T-cell (primary cell): ENCODE data around the gene CARD18. TPM values are rescaled to one million over a fixed set of nuclear protein-coding genes. Genes with fewer than 3 reads are reported as not detected.

Experiments
- ATAC-seq, 4 experiments: fragments of 200-7000 bp in 3 of 4; fragments of 150-1000 bp in 1 of 4; cut with Tn5 transposase; replicated peaks in 1 of 4; 1 replicate in 3 of 4; 2 replicates in 1 of 4; pipeline ENCODE4 v1.10.0; 2021; ENCODE audit warnings: moderate library complexity in 3 of 4, mild to moderate bottlenecking in 2 of 4, moderate number of reproducible peaks in 1 of 4
- CTCF ChIA-PET, 2 donors: fragments of 300-600 bp; sonication (Branson Sonifier 250); formaldehyde crosslinking; loops; one replicate each; lab custom pipeline; 2022; ENCODE audit warnings: antibody characterized with exemption in 2 of 2; lab: Charles Lee
- POLR2A ChIA-PET, 2 donors: fragments of 300-600 bp; sonication (Branson Sonifier 250); formaldehyde crosslinking; loops; one replicate each; lab custom pipeline; 2022; ENCODE audit warnings: antibody characterized with exemption in 2 of 2; lab: Charles Lee
- DNase-seq, 35 experiments: peaks; one replicate each; pipeline versions ENCODE4 v3.0.0 to v3.0.0-alpha.2; 2013 to 2023
- H3K27ac ChIP-seq: one replicate; pipeline ENCODE4 v1.5.1; 2013; ENCODE audit warnings: low read length
- H3K27me3 ChIP-seq, 2 experiments: replicated peaks in 1 of 2; 1 replicate in 1 of 2; 2 replicates in 1 of 2; pipeline versions ENCODE4 v1.6.1 to v1.7.0; 2013; ENCODE audit warnings: low read length in 1 of 2, mixed read lengths in 1 of 2; ENCODE audit not compliant: control insufficient read depth in 2 of 2, insufficient read depth in 2 of 2; ENCODE audit errors: extremely low read depth in 1 of 2
- H3K36me3 ChIP-seq, 2 donors: 1 replicate in 1 of 2; 2 replicates in 1 of 2; pipeline versions ENCODE4 v1.6.1 to v1.7.0; 2013; ENCODE audit warnings: low read length in 1 of 2; ENCODE audit not compliant: control insufficient read depth in 2 of 2, insufficient read depth in 1 of 2; ENCODE audit errors: extremely low read depth in 1 of 2
- H3K4me1 ChIP-seq, 2 experiments: 1 replicate in 1 of 2; 2 replicates in 1 of 2; pipeline versions ENCODE4 v1.6.1 to v1.7.0; 2013; ENCODE audit warnings: low read length in 2 of 2, mixed read lengths in 1 of 2; ENCODE audit not compliant: insufficient read depth in 2 of 2, control insufficient read depth in 1 of 2; ENCODE audit errors: extremely low read depth in 1 of 2
- H3K4me3 ChIP-seq, 2 donors: 1 replicate in 1 of 2; 2 replicates in 1 of 2; pipeline versions ENCODE4 v1.5.1 to v1.7.0; 2013; ENCODE audit warnings: mild to moderate bottlenecking in 2 of 2, low read length in 1 of 2, moderate library complexity in 1 of 2; ENCODE audit not compliant: control insufficient read depth in 1 of 2; ENCODE audit errors: extremely low read depth in 1 of 2
- H3K9me3 ChIP-seq: 2 replicates; pipeline ENCODE4 v1.7.0; 2013
- H3K27ac Mint-ChIP-seq, 2 donors: one replicate each; pipeline ENCODE4 v1.8.0; 2020 to 2021; ENCODE audit warnings: mild to moderate bottlenecking in 2 of 2, mixed read lengths in 2 of 2
- H3K27me3 Mint-ChIP-seq, 2 donors: one replicate each; pipeline ENCODE4 v1.8.0; 2021 to 2022; ENCODE audit warnings: mixed read lengths in 2 of 2
- H3K36me3 Mint-ChIP-seq: one replicate; pipeline ENCODE4 v1.8.0; 2021; ENCODE audit warnings: mixed read lengths
- H3K4me1 Mint-ChIP-seq, 3 donors: one replicate each; pipeline ENCODE4 v1.8.0; 2020 to 2022; ENCODE audit warnings: mixed read lengths in 3 of 3, mild to moderate bottlenecking in 1 of 3
- H3K4me3 Mint-ChIP-seq, 3 donors: one replicate each; pipeline ENCODE4 v1.8.0; 2020 to 2022; ENCODE audit warnings: mild to moderate bottlenecking in 3 of 3, mixed read lengths in 3 of 3, moderate library complexity in 3 of 3
- H3K9me3 Mint-ChIP-seq, 3 donors: one replicate each; pipeline ENCODE4 v1.8.0; 2020 to 2022; ENCODE audit warnings: mixed read lengths in 3 of 3
- WGBS: methylation state at CpG from one replicate; pipeline ENCODE4 v1.1.5; 2013; ENCODE audit warnings: missing lambda C conversion rate; ENCODE audit not compliant: insufficient coverage; 5-methylcytosine and 5-hydroxymethylcytosine counted together
- total RNA-seq, 35 experiments: library from RNA in 6 of 35; stranded (reverse) in 6 of 35; fragments of 120-200 nt in 1 of 35; gene quantifications; one replicate each; pipeline versions ENCODE4 v1.2.1 to v1.2.4 and lab custom pipeline; 2013 to 2026

CARD18 gene
- total RNA-seq, 5 donors from 2014 or later (not counting 1 experiment from before 2014, with no cell fraction given) = not detected

GRCh38 chr11:105144887-105145286 is 5.3 kb upstream of the CARD18 start:
- no CpG with 5 or more reads among the region's 2 CpGs for WGBS
- ChIA-PET POLR2A (no interaction called here), CTCF (no interaction called here)
- no peaks in the 10 kb centered on the region for H3K36me3 Mint-ChIP-seq
- no peak for ATAC-seq
- no peak overlapping the region for H3K27ac ChIP-seq
- H3K4me1 ChIP-seq = no peaks in the 10 kb centered on the region
- DNase-seq = no peak
- no peak overlapping the region for H3K27ac Mint-ChIP-seq
- no peaks in the 10 kb centered on the region for H3K27me3 ChIP-seq
- no peak overlapping the region for H3K4me3 Mint-ChIP-seq
- H3K36me3 ChIP-seq = no peaks in the 10 kb centered on the region
- no peak overlapping the region for H3K4me3 ChIP-seq
- H3K9me3 Mint-ChIP-seq = no peaks in the 10 kb centered on the region
- H3K27me3 Mint-ChIP-seq = peaks cover 0 to 10% of the 10 kb centered on the region in 2 donors
- no peaks in the 10 kb centered on the region for H3K4me1 Mint-ChIP-seq
- H3K9me3 ChIP-seq = no peaks in the 10 kb centered on the region

GRCh38 chr11:105142167-105142566 is 2.6 kb upstream of the CARD18 start:
- ChIA-PET CTCF (no interaction called here), POLR2A (no interaction called here)
- no peak overlapping the region for H3K4me3 Mint-ChIP-seq
- Histone ChIP-seq H3K27me3 (no peaks in the 10 kb centered on the region), H3K27ac (no peak overlapping the region), H3K4me3 (no peak overlapping the region), H3K9me3 (no peaks in the 10 kb centered on the region), H3K4me1 (no peaks in the 10 kb centered on the region), H3K36me3 (no peaks in the 10 kb centered on the region)
- H3K27me3 Mint-ChIP-seq = peaks cover 0 to 13% of the 10 kb centered on the region in 2 donors
- no peak overlapping the region for H3K27ac Mint-ChIP-seq
- no peaks in the 10 kb centered on the region for H3K4me1 Mint-ChIP-seq
- ATAC-seq (no peak), DNase-seq (no peak)
- no CpG with 5 or more reads among the region's 1 CpG for WGBS
- no peaks in the 10 kb centered on the region for H3K36me3 Mint-ChIP-seq
- no peaks in the 10 kb centered on the region for H3K9me3 Mint-ChIP-seq

GRCh38 chr11:105137286-105137685 is 2.3 kb downstream of the CARD18 start:
- WGBS = 100% methylated on average over 1 of the region's 1 CpG
- no peak for DNase-seq
- Mint-ChIP-seq H3K36me3 (no peaks in the 10 kb centered on the region), H3K27ac (no peak overlapping the region), H3K4me1 (no peaks in the 10 kb centered on the region), H3K4me3 (no peak overlapping the region), H3K9me3 (peaks cover 0 to 9% (median 5%) of the 10 kb centered on the region in 3 donors), H3K27me3 (peaks cover 0 to 10% of the 10 kb centered on the region in 2 donors)
- no peak for ATAC-seq
- no peaks in the 10 kb centered on the region for H3K36me3 ChIP-seq
- no peak overlapping the region for H3K27ac ChIP-seq
- ChIA-PET CTCF (no interaction called here), POLR2A (interaction anchor here in 1 of 2 donors (0.6 kb wide), 1 partner anchor 31 kb away, joined by 3 read pairs; no protein-coding TSS in a partner anchor)
- no peaks in the 10 kb centered on the region for H3K9me3 ChIP-seq
- H3K4me1 ChIP-seq = no peaks in the 10 kb centered on the region
- no peaks in the 10 kb centered on the region for H3K27me3 ChIP-seq
- no peak overlapping the region for H3K4me3 ChIP-seq

- no peak for DNase-seq
- no peak overlapping the region for H3K4me3 Mint-ChIP-seq
- no peak overlapping the region for H3K27ac Mint-ChIP-seq
- WGBS = 93% methylated on average over 3 of the region's 4 CpGs
- no peaks in the 10 kb centered on the region for H3K36me3 Mint-ChIP-seq
- ChIA-PET POLR2A (no interaction called here), CTCF (no interaction called here)
- peaks cover 0 to 10% of the 10 kb centered on the region in 2 donors for H3K27me3 Mint-ChIP-seq
- Histone ChIP-seq H3K4me1 (no peaks in the 10 kb centered on the region), H3K27me3 (no peaks in the 10 kb centered on the region), H3K4me3 (no peak overlapping the region), H3K36me3 (no peaks in the 10 kb centered on the region), H3K27ac (no peak overlapping the region), H3K9me3 (no peaks in the 10 kb centered on the region)
- H3K4me1 Mint-ChIP-seq = no peaks in the 10 kb centered on the region
- no peak for ATAC-seq
- peaks cover 6 to 11% (median 9%) of the 10 kb centered on the region in 3 donors for H3K9me3 Mint-ChIP-seq
These were observed 3.7 kb downstream of the CARD18 start for GRCh38 chr11:105135883-105136282.

- ChIA-PET POLR2A (no interaction called here), CTCF (no interaction called here)
- no peaks in the 10 kb centered on the region for H3K4me1 ChIP-seq
- peaks cover 8 to 11% (median 9%) of the 10 kb centered on the region in 3 donors for H3K9me3 Mint-ChIP-seq
- H3K36me3 Mint-ChIP-seq = no peaks in the 10 kb centered on the region
- no peaks in the 10 kb centered on the region for H3K9me3 ChIP-seq
- H3K4me3 ChIP-seq = no peak overlapping the region
- no peak overlapping the region for H3K4me3 Mint-ChIP-seq
- no peaks in the 10 kb centered on the region for H3K36me3 ChIP-seq
- H3K27ac ChIP-seq = no peak overlapping the region
- H3K27me3 ChIP-seq = no peaks in the 10 kb centered on the region
- no peaks in the 10 kb centered on the region for H3K4me1 Mint-ChIP-seq
- WGBS = no CpG with 5 or more reads among the region's 8 CpGs
- ATAC-seq (no peak), DNase-seq (no peak)
- H3K27ac Mint-ChIP-seq = no peak overlapping the region
- H3K27me3 Mint-ChIP-seq = peaks cover 0 to 10% of the 10 kb centered on the region in 2 donors
These were observed 6.7 kb downstream of the CARD18 start for GRCh38 chr11:105132716-105133511.

GRCh38 chr11:105130189-105130813 is 9.3 kb downstream of the CARD18 start:
- Mint-ChIP-seq H3K27ac (no peak overlapping the region), H3K4me1 (no peaks in the 10 kb centered on the region), H3K9me3 (peaks cover 2 to 19% (median 8%) of the 10 kb centered on the region in 3 donors), H3K4me3 (no peak overlapping the region), H3K36me3 (no peaks in the 10 kb centered on the region), H3K27me3 (peaks cover 0 to 3% of the 10 kb centered on the region in 2 donors)
- Histone ChIP-seq H3K27me3 (no peaks in the 10 kb centered on the region), H3K9me3 (no peaks in the 10 kb centered on the region), H3K27ac (no peak overlapping the region), H3K36me3 (no peaks in the 10 kb centered on the region), H3K4me1 (no peaks in the 10 kb centered on the region), H3K4me3 (no peak overlapping the region)
- DNase-seq (peak in 1 of 35 experiments; percentile 7), ATAC-seq (no peak)
- WGBS = 17% methylated on average over 2 of the region's 3 CpGs
- ChIA-PET POLR2A (no interaction called here), CTCF (interaction anchor here in 1 of 2 donors (0.7 kb wide), 1 partner anchor 1321 kb away, joined by 3 read pairs; no protein-coding TSS in a partner anchor)
